Keratinocyte (primary cell): Measurements from ENCODE around the gene METAP1. TPM values are rescaled to one million over a fixed set of nuclear protein-coding genes. Genes with fewer than 3 reads are reported as not detected.
"Not testable (repeated sequence)": the region's sequence is repeated elsewhere in the genome, so short reads cannot be mapped to it uniquely, and the experiment has no call there.

Experiments used
- DNase-seq: peaks from one replicate; pipeline ENCODE4 v3.0.0-alpha.2; 2011; ENCODE audit warnings: low read depth, missing footprints, low spot score
- FAIRE-seq: peaks from 2 replicates; lab custom pipeline; 2011; peaks lifted over from hg19 to GRCh38; lab: Jason Lieb, UNC
- H2AFZ ChIP-seq: 2 replicates; pipeline ENCODE4 v1.6.0; 2012; ENCODE audit warnings: low read length, control low read depth, inconsistent platforms; ENCODE audit not compliant: control insufficient read depth
- H3K27ac ChIP-seq: 2 replicates; pipeline ENCODE4 v1.5.1; 2011; ENCODE audit warnings: low read length; ENCODE audit not compliant: control insufficient read depth, insufficient read depth
- H3K27me3 ChIP-seq: 3 replicates; pipeline ENCODE4 v1.6.0; 2011; ENCODE audit warnings: low read length; ENCODE audit not compliant: control insufficient read depth, insufficient read depth; ENCODE audit errors: extremely low read depth
- H3K36me3 ChIP-seq, 2 experiments: 2 replicates in 1 of 2; 3 replicates in 1 of 2; pipeline ENCODE4 v1.5.1; 2011; ENCODE audit warnings: low read length in 2 of 2, mild to moderate bottlenecking in 1 of 2; ENCODE audit not compliant: control insufficient read depth in 2 of 2, insufficient read depth in 2 of 2; ENCODE audit errors: extremely low read depth in 1 of 2
- H3K4me1 ChIP-seq: 3 replicates; pipeline ENCODE4 v1.5.1; 2011; ENCODE audit warnings: low read length; ENCODE audit not compliant: control insufficient read depth, insufficient read depth; ENCODE audit errors: extremely low read depth
- H3K4me2 ChIP-seq: 3 replicates; pipeline ENCODE4 v1.6.0; 2011; ENCODE audit warnings: low read depth, low read length; ENCODE audit not compliant: control insufficient read depth, insufficient read depth; ENCODE audit errors: extremely low read depth
- H3K4me3 ChIP-seq, 3 experiments: fragments of 200-600 bp in 1 of 3; sonication (generic) in 1 of 3; 2 replicates in 2 of 3; 3 replicates in 1 of 3; pipeline ENCODE4 v1.5.1; 2011 to 2016; ENCODE audit warnings: low read length in 3 of 3, mild to moderate bottlenecking in 3 of 3, control low read depth in 2 of 3, inconsistent platforms in 1 of 3, low read depth in 1 of 3, mixed read lengths in 1 of 3, mixed run types in 1 of 3, moderate library complexity in 1 of 3; ENCODE audit not compliant: control insufficient read depth in 2 of 3, insufficient read depth in 2 of 3; ENCODE audit errors: extremely low read depth in 1 of 3
- H3K79me2 ChIP-seq: 2 replicates; pipeline ENCODE4 v1.6.0; 2012; ENCODE audit warnings: low read length; ENCODE audit not compliant: control insufficient read depth, insufficient read depth
- H3K9ac ChIP-seq: 3 replicates; pipeline ENCODE4 v1.6.0; 2011; ENCODE audit warnings: low read length; ENCODE audit not compliant: control insufficient read depth, insufficient read depth; ENCODE audit errors: extremely low read depth
- H3K9me1 ChIP-seq: 3 replicates; pipeline ENCODE4 v1.6.0; 2011; ENCODE audit warnings: low read length; ENCODE audit not compliant: control insufficient read depth, insufficient read depth; ENCODE audit errors: extremely low read depth
- H3K9me3 ChIP-seq: 2 replicates; pipeline ENCODE4 v1.5.1; 2012; ENCODE audit warnings: low read depth, low read length; ENCODE audit not compliant: control insufficient read depth
- H4K20me1 ChIP-seq: 3 replicates; pipeline ENCODE4 v1.6.0; 2011; ENCODE audit warnings: low read length; ENCODE audit not compliant: control insufficient read depth, insufficient read depth; ENCODE audit errors: extremely low read depth
- EZH2 ChIP-seq: IDR thresholded peaks from one replicate; pipeline ENCODE4 v1.6.1; 2012; ENCODE audit warnings: inconsistent platforms, mild to moderate bottlenecking, low read length, moderate library complexity
- dilution Hi-C: fragments of 300-500 bp; cut with MboI; formaldehyde crosslinking; loops from one replicate; pipeline ENCODE4 v1.7.0; 2020; ENCODE audit warnings: low sequenced_read_pairs; ENCODE audit not compliant: extremely low pct_ligation_motif_present
- polyA plus RNA-seq, 5 experiments: library from polyadenylated mRNA; depleted of rRNA in 3 of 5; stranded (reverse) in 3 of 5; stranded (forward) in 1 of 5; unstranded in 1 of 5; fragments of >200 nt; gene quantifications; 1 replicate in 1 of 5; 2 replicates in 3 of 5; 3 replicates in 1 of 5; pipeline versions ENCODE4 v1.2.1 to v1.2.3, GENCODE V29; 2011 to 2012; ENCODE audit warnings: missing spikeins in 2 of 5, low read depth in 1 of 5, low replicate concordance in 1 of 5
- small RNA-seq, 3 experiments: library from RNA; depleted of rRNA; stranded (forward); fragments of <200 nt; gene quantifications; one replicate each; pipeline ENCODE3, GENCODE V24; 2012; ENCODE audit warnings: low read depth in 3 of 3, low replicate concordance in 1 of 3; ENCODE audit not compliant: insufficient read length in 3 of 3
- TF ChIP-seq, protein P1 (sequence below), 3 experiments: IDR thresholded peaks in 1 of 3; conservative IDR thresholded peaks in 1 of 3; optimal IDR thresholded peaks in 1 of 3; 2 replicates in 2 of 3; 3 replicates in 1 of 3; pipeline versions ENCODE3 to v1.5.1; 2011; ENCODE audit warnings: low read length in 3 of 3, mild to moderate bottlenecking in 3 of 3, moderate library complexity in 2 of 3, control low read depth in 1 of 3, inconsistent platforms in 1 of 3; ENCODE audit not compliant: insufficient read depth in 2 of 3; ENCODE audit errors: extremely low read depth in 1 of 3

The METAP1 gene
- polyA plus RNA-seq, 1 donor (not counting 4 experiments of a cell fraction or from before 2014, with no cell fraction given) = 89.4 TPM

DNA sequence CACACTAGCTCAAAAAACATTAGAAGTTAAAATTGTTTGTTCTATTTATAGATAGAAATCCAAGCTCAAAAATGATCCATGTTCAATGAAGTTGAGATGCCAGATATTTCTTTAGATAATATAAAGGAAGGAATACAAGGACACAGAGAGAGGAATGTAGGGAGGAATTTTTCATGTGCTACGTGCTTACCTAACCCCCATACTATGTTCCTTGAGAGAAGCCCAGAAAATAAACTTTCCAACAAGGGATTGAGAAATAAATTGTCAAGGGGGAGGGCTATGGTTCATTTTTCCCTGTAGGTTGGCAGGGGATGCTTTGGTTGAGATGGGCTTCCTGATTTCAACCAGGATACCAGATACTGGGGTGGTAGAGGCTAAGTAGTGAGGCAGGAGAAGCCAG lies 108.6 kb downstream of the METAP1 start:
- dilution Hi-C loops = no loop called here
- no peaks in the 10 kb centered on the region for H3K27me3 ChIP-seq
- no peaks in the 10 kb centered on the region for H4K20me1 ChIP-seq
- H3K27ac ChIP-seq = no peak overlapping the region
- H3K9me3 ChIP-seq = no peaks in the 10 kb centered on the region
- H3K36me3 ChIP-seq = peaks cover 0 to 1% of the 10 kb centered on the region in 2 experiments
- no peak overlapping the region for H3K4me3 ChIP-seq
- no peaks in the 10 kb centered on the region for H3K4me1 ChIP-seq
- H2AFZ ChIP-seq = no peak overlapping the region
- no peaks in the 10 kb centered on the region for H3K9me1 ChIP-seq
- no peak for FAIRE-seq
- H3K4me2 ChIP-seq = no peak overlapping the region
- TF ChIP-seq EZH2 = no peak
- TF ChIP-seq, protein P1, sequence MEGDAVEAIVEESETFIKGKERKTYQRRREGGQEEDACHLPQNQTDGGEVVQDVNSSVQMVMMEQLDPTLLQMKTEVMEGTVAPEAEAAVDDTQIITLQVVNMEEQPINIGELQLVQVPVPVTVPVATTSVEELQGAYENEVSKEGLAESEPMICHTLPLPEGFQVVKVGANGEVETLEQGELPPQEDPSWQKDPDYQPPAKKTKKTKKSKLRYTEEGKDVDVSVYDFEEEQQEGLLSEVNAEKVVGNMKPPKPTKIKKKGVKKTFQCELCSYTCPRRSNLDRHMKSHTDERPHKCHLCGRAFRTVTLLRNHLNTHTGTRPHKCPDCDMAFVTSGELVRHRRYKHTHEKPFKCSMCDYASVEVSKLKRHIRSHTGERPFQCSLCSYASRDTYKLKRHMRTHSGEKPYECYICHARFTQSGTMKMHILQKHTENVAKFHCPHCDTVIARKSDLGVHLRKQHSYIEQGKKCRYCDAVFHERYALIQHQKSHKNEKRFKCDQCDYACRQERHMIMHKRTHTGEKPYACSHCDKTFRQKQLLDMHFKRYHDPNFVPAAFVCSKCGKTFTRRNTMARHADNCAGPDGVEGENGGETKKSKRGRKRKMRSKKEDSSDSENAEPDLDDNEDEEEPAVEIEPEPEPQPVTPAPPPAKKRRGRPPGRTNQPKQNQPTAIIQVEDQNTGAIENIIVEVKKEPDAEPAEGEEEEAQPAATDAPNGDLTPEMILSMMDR (optimal IDR thresholded peaks at IDR 0.05 in 1 of 3, IDR thresholded peaks at IDR 0.05 in 1 of 3, conservative IDR thresholded peaks at IDR 0.05 in 1 of 3; ENCODE audit: extremely low read depth in 1 of 3, insufficient read depth in 2 of 3, low read length in 3 of 3) = no peak
- DNase-seq = no peak
- no peak overlapping the region for H3K9ac ChIP-seq
- no peaks in the 10 kb centered on the region for H3K79me2 ChIP-seq

DNA sequence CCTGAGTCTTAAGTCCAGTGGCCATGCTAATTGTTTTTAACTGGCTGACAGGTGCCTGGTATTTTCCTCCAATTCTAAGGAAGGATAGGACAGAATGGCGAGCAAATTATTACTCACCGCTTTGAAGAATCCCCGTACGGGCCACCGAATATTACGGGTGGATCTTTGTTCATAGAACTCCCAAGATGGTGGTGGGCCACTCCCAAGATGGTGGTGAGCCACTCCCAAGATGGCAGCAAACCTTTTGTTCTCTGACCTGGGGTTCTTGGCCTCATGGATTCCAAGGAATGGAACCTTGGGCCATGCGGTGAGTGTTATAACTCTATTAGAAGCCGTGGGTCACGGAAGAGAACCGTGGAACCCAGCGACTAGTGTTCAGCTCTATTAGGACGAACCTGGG lies 113.8 kb downstream of the METAP1 start:
- FAIRE-seq, dilution Hi-C loops: not testable (repeated sequence)

More for the DNA sequence above, 113.8 kb downstream of the METAP1 start:
- not testable (repeated sequence) for H3K9me3 ChIP-seq, H3K27me3 ChIP-seq, H3K36me3 ChIP-seq, H2AFZ ChIP-seq, H3K9me1 ChIP-seq, H3K4me2 ChIP-seq, DNase-seq, H3K79me2 ChIP-seq, H3K9ac ChIP-seq, H3K4me1 ChIP-seq, H4K20me1 ChIP-seq, H3K27ac ChIP-seq, H3K4me3 ChIP-seq

Small RNA genes within 50 kb of the gene (small RNA-seq; reads per million reads assigned to genes)
- 0.13 to 13.0 (median 4.3) reads per million in 3 experiments for gene MIR3684
- 0 reads per million in 3 experiments for gene RNU7-149P

Other genes starting within 250 kb of the METAP1 start
- gene EIF4E, start 66.6 kb upstream of the METAP1 start, polyA plus RNA-seq = 83.2 to 150 TPM (median 146 TPM) in 3 replicates
- 238 to 314 TPM (median 260 TPM) in 3 replicates for gene ADH5, start 93.1 kb downstream of the METAP1 start, polyA plus RNA-seq
- not detected in 3 replicates for gene ADH4, start 148.6 kb downstream of the METAP1 start, polyA plus RNA-seq
- gene ADH6, start 223.5 kb downstream of the METAP1 start, polyA plus RNA-seq = not detected in 3 replicates